BJ (cell line): ENCODE measurements around the gene ATP13A4. TPM values are rescaled to one million over a fixed set of nuclear protein-coding genes. Genes with fewer than 3 reads are reported as not detected.

ENCODE experiments used
- CTCF ChIA-PET: fragments of 350-600 bp; formaldehyde crosslinking; extraction: SDS; loops from one replicate; lab custom pipeline; 2021; ENCODE audit warnings: antibody characterized with exemption, inconsistent platforms; lab: Yijun Ruan, JAX
- POLR2A ChIA-PET: fragments of 300-600 bp; sonication (Branson Sonifier 250); formaldehyde crosslinking; extraction: SDS; loops from one replicate; lab custom pipeline; 2021; ENCODE audit warnings: antibody characterized with exemption; lab: Charles Lee
- DNase-seq: peaks from one replicate; pipeline ENCODE4 v3.0.0-alpha.2; 2011; ENCODE audit warnings: low read depth
- H3K27me3 ChIP-seq: 2 replicates; pipeline ENCODE4 v1.6.0; 2011; ENCODE audit warnings: low read length; ENCODE audit not compliant: control insufficient read depth, insufficient read depth
- H3K36me3 ChIP-seq: 2 replicates; pipeline ENCODE4 v1.5.1; 2011; ENCODE audit warnings: low read length; ENCODE audit not compliant: control insufficient read depth, insufficient read depth
- H3K4me3 ChIP-seq: 2 replicates; pipeline ENCODE4 v1.5.1; 2011; ENCODE audit warnings: low read depth, mild to moderate bottlenecking, control low read depth, low read length
- CTCF ChIP-seq: IDR thresholded peaks from 2 replicates; pipeline ENCODE4 v1.5.1; 2011; ENCODE audit warnings: low read depth, mild to moderate bottlenecking, control low read depth, inconsistent platforms, low read length, moderate library complexity; ENCODE audit not compliant: insufficient read depth
- polyA plus RNA-seq: library from polyadenylated mRNA; depleted of rRNA; stranded (reverse); fragments of >200 nt; gene quantifications from 2 replicates; pipeline ENCODE4 v1.2.3, GENCODE V29; 2011

The ATP13A4 gene
- polyA plus RNA-seq, 1 experiment = 0.10 TPM

GRCh38 chr3:193507566-193507965 is 47.1 kb downstream of the ATP13A4 start:
- POLR2A ChIA-PET = no interaction called here
- Histone ChIP-seq H3K4me3 (no peak overlapping the region), H3K36me3 (no peaks in the 10 kb centered on the region), H3K27me3 (no peaks in the 10 kb centered on the region)
- CTCF ChIA-PET = interaction anchor here (0.7 kb wide), 1 partner anchor 36 kb away, joined by 4 read pairs; no protein-coding TSS in a partner anchor
- DNase-seq = no peak
- no peak for TF ChIP-seq CTCF

GRCh38 chr3:193506921-193507320 is 47.8 kb downstream of the ATP13A4 start:
- no peaks in the 10 kb centered on the region for H3K27me3 ChIP-seq
- no peak for TF ChIP-seq CTCF
- no peak overlapping the region for H3K4me3 ChIP-seq
- no peak for DNase-seq
- ChIA-PET POLR2A (no interaction called here), CTCF (no interaction called here)
- no peaks in the 10 kb centered on the region for H3K36me3 ChIP-seq

- ChIA-PET POLR2A (no interaction called here), CTCF (no interaction called here)
- no peaks in the 10 kb centered on the region for H3K36me3 ChIP-seq
- no peaks in the 10 kb centered on the region for H3K27me3 ChIP-seq
- no peak for TF ChIP-seq CTCF
- H3K4me3 ChIP-seq = no peak overlapping the region
- DNase-seq = no peak
Observed at GRCh38 chr3:193502871-193503270, 51.8 kb downstream of the ATP13A4 start.

GRCh38 chr3:193499801-193500485 is 54.8 kb downstream of the ATP13A4 start:
- CTCF ChIA-PET = no interaction called here
- no peak for DNase-seq
- TF ChIP-seq CTCF = no peak
- POLR2A ChIA-PET = no interaction called here
- H3K36me3 ChIP-seq = no peaks in the 10 kb centered on the region
- H3K27me3 ChIP-seq = no peaks in the 10 kb centered on the region
- no peak overlapping the region for H3K4me3 ChIP-seq

GRCh38 chr3:193499136-193499770 is 55.4 kb downstream of the ATP13A4 start:
- ChIA-PET CTCF (no interaction called here), POLR2A (no interaction called here)
- H3K27me3 ChIP-seq = no peaks in the 10 kb centered on the region
- DNase-seq = no peak
- TF ChIP-seq CTCF = no peak
- no peak overlapping the region for H3K4me3 ChIP-seq
- no peaks in the 10 kb centered on the region for H3K36me3 ChIP-seq
